ENCODE results near the gene SSH3.
"Not testable (repeated sequence)": the region's sequence is repeated elsewhere in the genome, so short reads cannot be mapped to it uniquely, and the experiment has no call there.

SSH3 gene

DNA sequence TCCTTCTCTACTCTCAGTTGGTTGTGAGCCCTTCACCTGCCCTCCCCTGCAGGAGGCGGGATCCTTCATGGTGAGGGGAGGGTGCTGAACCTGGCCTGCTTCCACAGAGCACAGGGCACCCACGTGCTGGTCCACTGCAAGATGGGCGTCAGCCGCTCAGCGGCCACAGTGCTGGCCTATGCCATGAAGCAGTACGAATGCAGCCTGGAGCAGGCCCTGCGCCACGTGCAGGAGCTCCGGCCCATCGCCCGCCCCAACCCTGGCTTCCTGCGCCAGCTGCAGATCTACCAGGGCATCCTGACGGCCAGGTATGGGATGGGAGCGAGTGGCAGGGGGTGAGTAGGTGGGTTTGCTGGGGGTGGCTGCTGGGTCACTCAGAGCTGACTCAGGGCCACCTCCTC, 6.3 kb downstream of the SSH3 start:
- in situ Hi-C loops (cut with MboI; ENCODE audit: low sequenced_read_pairs) = no loop called here

DNA sequence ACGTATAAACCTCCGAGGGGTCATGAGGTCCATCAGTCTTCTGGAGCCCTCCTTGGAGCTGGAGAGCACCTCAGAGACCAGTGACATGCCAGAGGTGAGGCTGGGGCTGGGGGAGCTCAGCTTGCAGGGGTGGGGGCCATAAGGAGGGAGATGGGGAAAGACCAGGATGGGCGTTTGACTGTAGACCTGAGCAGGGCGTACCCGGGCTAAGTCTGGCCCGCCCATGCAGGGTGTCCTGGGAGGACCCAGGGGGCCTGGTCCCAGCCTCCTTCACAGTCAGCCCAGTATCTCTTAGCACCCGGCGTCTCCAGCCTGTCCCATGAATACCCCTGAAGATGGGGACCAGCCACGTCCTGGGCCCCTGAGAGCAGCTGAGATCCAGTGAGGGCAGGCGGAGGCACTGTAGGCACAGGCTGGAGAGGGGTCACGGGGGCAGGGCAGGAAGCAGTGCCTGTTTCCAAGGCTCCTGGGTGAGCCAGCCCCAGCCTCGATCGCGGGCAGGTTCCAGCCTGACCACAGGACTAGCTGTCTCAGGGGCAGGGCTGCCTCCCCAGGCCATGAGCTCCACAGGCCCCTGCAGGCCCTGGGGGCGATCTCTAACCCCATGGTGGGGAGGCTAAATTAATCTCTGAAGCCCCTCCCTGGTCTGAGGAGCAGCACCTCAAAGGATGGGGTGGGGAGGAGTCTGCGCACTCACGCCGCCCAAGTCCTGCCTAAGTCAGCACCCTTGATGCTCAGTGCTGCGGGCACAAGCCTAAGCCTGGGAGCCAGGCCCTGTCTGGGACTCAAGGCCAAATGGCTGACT, 7.1 kb downstream of the SSH3 start:
- in situ Hi-C loops (cut with MboI; ENCODE audit: low sequenced_read_pairs) = no loop called here

DNA sequence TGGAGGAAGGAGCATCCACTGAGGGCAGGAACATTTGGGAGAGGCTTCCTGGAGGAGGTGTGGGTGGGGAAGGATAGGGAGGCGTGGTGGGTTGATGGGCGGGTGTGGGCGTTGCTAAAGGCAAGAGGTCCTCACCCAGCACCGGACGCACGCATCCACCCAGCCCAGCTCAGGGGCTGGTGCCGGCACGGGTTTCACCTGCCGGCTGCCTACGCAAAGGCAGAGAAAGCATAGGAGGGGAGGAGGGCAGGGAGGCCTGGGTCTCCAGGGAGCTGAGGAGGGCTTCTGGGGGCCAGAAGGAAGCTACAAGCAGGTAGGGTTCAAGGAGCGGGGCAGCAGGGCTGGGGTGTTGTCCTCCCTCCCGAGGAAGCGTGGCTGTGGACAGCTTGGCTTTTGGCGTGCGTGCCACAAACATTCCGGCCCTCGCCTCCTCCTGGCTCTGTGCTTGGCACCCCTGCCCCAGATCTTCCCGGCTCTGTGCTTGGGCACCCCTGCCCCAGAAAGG, 7.8 kb downstream of the SSH3 start:
- in situ Hi-C loops (cut with MboI; ENCODE audit: low sequenced_read_pairs) = no loop called here

DNA sequence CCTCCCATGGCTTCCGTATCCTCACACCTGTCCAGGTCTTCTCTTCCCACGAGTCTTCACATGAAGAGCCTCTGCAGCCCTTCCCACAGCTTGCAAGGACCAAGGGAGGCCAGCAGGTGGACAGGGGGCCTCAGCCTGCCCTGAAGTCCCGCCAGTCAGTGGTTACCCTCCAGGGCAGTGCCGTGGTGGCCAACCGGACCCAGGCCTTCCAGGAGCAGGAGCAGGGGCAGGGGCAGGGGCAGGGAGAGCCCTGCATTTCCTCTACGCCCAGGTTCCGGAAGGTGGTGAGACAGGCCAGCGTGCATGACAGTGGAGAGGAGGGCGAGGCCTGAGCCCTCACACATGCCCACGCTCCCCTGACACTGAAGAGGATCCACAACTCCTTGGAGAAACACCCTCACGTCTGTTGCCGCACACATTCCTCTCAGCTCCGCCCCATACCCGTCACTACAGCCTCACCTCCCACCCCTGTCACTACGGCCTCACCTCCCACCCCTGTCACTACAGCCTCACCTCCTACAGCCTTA, 8.3 kb downstream of the SSH3 start:
- in situ Hi-C loops (cut with MboI; ENCODE audit: low sequenced_read_pairs) = no loop called here

DNA sequence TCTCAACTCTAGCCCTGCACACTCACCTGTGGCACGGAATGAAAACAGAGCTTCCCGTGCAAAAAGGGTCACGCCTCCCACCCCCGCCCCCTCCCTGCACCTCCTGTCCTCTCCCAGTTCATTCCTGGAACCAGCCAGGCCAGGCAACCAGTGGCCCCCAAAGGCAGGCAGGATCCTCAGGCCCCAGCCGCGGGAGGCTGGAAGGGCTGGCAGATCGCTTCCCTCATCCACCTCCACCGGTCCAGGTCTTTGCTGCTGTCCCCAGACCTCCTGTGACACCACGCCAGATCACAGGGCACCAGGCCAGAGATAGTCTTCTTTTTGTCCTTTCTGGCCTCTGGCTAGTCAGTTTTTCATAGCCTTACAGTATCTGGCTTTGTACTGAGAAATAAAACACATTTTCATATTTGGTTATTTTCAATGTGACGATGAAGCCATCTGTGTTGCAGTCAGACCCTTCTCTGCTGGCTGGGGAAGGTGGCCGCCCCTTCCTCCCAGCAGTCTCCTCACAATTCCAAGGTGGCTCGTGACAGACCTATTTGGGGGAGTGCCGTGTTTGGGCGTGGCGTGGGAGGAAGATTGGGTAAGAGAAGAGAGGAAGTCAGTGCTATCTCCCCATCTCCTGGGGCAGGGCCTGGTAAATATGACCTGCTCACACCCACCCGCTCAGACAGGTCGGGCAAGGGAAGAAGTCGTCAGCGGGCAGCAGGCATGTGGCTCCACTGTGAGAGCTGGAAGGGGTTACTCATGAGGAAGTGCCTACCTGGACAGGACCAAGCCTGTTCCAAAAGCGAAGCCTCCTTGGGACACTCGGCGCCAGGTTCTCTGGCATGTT, 9.1 kb downstream of the SSH3 start:
- in situ Hi-C loops (cut with MboI; ENCODE audit: low sequenced_read_pairs) = no loop called here

DNA sequence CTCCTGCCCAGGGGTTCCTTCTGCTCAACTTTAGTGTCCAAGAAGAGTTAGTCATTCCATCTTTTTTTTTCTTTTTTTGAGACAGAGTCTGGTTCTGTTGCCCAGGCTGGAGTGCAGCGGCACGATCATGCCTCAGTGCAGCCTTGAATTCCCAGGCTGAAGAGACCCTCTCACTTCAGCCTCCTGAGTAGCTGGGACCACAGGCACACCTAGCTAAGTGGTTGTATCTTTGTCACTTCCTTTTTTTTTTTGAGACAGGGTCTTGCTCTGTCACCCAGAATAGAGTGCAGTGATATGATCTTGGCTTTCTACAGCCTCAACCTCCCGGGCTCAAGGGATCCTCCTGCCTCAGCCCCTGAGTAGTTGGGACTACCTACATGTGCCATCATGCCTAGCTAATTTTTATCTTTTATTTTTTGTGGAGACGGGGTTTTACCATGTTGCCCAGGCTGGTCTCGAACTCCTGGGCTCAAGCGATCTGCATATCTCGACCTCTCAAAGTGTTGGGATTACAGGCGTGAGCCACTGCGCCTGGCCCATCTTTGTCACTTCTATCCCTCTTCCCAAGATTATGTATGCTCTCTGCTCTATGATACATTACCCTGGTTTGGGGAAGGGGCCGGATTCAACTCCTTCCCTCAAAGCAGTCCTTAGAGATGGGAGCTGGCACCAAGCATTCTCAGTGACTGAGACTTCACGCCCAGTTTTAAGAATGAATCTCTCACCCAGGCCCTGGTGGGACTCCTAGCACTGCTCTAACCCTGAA, 10.0 kb downstream of the SSH3 start:
- in situ Hi-C loops (cut with MboI; ENCODE audit: low sequenced_read_pairs) = no loop called here

DNA sequence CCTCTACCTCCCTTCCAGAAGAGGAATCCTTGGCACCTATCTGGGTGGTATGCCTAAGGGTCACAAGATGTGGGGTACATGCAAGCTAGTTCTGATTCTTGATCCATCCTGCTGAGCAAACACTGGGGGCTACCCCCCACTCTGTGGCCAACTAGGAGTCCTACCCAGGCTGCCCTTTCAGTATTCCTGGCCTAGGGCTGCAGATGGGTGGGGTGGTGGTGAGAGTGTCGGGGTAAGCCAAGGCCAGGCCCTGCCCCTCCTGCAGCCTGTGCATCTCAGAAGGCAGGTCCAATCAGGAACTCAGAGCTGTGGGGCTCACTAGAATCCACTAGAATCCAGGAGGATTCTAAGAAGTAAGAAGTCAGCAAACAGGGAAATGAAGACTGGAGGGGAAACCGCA, 10.9 kb downstream of the SSH3 start:
- in situ Hi-C loops (cut with MboI; ENCODE audit: low sequenced_read_pairs) = no loop called here

DNA sequence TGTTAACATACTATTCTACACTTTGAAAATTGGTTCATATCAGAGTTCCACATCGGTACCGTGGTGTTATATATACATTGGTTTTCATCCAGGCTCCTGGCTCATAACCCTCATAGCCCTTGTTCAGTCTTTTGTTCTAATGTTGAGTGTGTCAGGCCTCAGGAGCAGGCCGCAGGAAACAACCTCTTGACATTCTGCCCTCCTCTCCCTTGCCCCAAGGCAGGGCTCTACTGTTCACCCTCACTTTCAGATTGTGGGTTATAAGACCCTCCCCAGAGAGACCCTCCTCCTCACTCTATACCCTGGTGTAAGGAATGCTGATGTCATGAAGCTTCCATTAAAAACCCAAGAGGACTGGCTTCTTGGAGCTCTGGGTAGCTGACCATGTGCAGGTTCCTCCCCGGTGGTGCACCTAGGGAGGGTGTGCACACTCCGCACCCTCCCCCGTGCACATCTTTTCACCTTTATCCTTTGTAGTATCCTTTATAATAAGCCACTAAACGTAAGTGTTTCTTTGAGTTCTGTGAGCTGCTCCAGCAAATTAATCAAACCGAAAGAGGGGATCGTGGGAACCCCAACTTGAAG, 12.1 kb downstream of the SSH3 start:
- in situ Hi-C loops (cut with MboI; ENCODE audit: low sequenced_read_pairs) = no loop called here

DNA sequence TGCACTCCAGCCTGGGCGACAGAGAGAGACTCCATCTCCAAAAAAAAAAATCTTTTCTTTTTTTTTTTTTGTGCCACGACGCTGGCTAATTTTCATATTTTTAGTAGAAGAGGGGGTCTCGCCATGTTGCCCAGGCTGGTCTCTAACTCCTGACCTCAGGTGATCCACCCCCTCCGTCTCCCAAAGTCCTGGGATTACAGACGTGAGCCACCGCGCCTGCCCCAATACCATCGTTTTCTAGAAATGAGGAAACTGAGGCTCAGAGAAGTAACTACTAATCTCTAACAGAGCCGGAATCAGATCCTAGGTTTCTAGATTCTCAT, 13.5 kb downstream of the SSH3 start:
- in situ Hi-C loops (cut with MboI; ENCODE audit: low sequenced_read_pairs) = no loop called here

DNA sequence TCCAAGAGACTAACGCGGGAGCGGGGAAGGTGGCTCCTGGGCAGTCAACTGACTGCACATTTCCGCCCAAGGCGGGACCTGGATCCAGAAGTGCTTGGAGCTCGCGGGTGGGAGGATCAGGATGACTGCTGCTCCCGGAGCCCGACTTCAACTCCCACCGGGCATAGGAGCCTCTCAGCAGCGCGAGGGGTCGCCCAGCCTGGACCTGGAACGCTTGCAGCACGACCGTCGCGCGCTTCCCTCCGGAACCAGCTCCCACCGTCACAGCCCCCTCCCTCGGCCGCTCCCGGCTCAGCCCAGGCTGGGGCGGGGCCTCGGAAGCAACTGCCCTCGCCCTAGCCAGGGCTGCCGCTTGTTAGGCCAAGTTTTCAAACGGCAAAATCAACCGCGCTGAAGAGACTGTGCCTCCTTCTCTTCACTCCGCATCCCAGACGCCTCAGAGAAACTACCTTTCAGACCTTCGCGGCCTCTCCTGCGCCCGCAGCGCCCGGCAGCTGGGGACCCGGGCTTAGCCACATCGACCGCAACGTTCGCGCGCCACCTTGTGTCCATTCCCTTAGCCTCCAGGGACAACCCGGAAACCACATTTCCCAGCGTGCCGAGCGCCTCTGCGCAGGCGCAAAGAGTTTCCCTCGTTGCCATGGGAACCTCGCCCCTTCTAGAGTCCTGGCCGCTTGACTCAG, 14.0 kb downstream of the SSH3 start:
- in situ Hi-C loops (cut with MboI; ENCODE audit: low sequenced_read_pairs) = no loop called here

DNA sequence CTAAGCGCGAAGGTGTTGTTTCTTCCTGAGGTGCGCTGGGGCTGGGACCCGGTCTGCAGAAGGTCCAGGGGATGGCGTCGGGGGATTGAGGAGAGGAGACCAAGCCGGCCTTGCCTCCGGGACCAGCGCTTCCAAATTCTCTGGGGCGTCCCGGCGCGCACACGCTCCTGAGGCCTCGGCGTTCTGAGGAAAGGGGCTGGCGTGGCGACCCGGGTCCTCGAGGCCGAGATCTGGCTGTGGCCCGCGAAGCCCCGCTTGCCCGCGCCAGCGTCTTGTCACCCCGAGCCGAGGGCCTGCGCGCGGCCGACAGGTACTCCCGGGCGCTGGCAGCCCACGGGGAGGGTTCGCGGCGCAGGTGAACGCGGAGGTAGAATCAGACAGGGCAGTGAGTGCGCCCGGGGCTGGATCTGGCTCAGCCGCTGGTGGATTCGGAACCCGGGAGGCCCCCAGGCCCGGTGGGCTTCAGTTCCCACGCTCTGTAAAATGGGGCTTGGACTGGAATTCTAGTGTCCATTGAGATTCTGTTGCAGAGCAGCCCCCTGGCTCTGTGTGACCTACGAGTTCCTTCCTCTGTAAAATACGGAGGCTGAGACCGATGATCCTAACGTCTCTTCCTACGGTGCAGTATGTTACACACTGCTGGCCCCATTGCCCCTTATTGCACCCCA, 14.7 kb downstream of the SSH3 start:
- in situ Hi-C loops (cut with MboI; ENCODE audit: low sequenced_read_pairs) = no loop called here

DNA sequence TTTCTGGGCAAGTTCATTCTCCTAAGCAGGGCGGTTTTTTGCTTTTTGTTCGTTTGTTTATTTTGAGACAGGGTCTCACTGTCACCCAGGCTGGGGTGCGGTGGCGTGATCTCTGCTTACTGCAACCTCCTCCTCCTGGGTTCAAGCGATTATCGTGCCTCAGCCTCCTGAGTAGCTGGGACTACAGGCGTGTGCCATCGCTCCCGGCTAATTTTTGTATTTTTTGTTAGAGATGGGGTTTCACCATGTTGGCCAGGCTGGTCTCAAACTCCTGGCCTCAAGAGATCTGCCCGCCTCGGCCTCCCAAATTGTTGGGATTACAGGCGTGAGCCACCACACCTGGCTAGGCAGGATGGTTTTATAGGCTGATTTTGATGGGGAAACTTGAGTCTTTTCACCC, 15.5 kb downstream of the SSH3 start:
- in situ Hi-C loops (cut with MboI; ENCODE audit: low sequenced_read_pairs) = not testable (repeated sequence)

DNA sequence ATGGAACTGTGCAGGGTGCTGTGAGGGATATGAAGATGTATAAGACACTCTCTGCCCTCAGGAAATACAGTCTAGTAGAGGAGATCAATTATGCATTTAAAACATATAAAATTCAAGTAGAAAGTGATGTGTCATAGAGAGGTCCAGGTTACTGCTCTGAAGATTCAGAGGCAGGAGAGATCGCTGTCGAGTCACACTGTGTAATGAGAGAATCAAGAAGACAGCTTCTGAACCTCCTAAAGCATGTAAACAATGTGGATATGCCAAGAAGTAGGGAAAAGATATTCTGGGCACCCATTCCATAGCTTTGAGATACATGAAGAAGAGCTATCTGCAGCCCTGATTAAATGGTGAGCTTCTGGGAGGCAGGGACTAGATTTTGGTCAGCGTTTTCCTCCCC, 16.7 kb downstream of the SSH3 start:
- in situ Hi-C loops (cut with MboI; ENCODE audit: low sequenced_read_pairs) = loop anchor here (10.0 kb wide), 1 partner anchor 235 kb away; no protein-coding TSS in a partner anchor

DNA sequence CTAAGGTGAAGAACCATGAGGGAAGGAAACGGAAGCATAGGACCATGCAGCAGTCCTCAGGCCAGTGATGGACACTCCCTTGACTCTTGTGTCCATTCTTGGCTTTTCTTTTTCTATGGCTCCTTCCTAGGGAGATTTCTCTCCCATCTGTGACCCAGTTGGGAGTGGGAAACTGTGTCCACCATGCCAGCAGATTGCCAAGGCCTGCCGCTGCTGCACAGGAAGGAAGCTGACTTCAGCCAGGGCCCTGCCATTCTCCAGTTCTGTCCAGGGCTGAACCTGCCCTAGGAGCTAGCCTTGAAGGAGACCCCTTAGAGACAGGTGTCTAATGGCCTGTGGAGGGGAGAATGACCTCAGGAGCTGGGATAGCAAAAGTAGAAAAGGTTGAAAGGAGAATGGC, 17.4 kb downstream of the SSH3 start:
- in situ Hi-C loops (cut with MboI; ENCODE audit: low sequenced_read_pairs) = loop anchor here (10.0 kb wide), 1 partner anchor 236 kb away; no protein-coding TSS in a partner anchor

DNA sequence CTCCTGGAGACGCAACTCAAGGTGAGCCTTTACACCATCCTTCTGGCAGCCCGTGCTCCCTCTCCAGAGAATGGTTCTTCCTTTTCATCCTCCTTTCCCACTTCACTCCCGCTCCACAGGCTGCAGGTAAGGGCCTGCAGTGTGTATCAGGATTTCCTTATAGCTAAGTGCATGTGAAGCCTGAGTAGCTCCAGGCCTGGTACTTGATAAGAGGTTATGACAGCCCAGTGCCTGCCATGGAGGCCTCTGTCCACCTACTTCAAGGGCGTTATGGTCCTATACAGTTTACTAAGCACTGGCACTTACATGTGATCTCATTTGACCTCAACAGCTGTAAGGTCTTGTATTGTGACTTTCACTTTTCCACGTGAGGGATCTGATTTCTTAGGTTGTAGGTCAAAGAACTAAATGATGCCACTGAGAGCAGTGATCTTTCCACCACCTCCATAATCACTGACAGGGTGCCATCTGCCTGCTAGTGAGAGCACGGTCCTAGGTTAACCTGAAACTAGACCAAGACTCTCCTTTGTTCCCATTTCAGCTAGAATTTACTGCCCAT, 18.1 kb downstream of the SSH3 start:
- in situ Hi-C loops (cut with MboI; ENCODE audit: low sequenced_read_pairs) = loop anchor here (10.0 kb wide), 1 partner anchor 237 kb away; no protein-coding TSS in a partner anchor

DNA sequence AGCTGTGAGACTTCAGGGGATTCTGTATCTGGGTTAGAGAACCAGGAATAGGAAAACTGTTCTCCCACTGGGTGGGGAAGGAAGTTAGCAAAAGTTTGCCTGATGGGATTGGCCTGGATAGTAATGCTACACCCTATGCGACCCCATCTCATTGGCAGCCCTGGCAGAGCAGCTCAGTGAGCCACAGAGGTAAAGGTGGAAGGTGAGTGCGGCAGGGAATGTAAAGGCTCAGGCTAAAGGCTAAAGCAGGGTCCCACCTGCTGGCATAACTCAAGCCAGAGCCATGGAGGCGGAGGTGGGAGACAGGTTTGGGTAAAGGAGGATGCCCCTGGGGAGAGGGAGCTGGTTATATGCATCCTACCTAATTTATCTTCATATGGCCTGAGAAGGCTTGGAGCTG, 18.7 kb downstream of the SSH3 start:
- in situ Hi-C loops (cut with MboI; ENCODE audit: low sequenced_read_pairs) = loop anchor here (10.0 kb wide), 1 partner anchor 237 kb away; no protein-coding TSS in a partner anchor

DNA sequence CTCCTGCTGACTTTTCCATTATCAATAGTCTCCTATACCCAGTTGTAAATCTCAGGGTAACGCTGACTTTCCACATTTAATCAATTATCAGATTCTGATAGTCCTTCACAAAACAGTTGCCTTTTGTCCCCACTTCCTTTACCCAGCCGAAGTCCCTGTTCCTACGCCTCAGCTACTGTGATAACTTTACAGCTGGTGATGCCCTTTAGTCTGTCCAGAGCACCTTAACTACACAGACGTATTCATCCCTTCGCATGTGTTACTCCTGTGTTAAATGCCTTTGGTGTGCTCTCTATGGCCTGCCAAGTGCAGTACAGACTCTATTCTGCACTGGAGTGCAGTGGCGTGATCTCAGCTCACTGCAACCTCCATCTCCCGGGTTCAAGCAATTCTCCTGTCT, 20.2 kb downstream of the SSH3 start:
- in situ Hi-C loops (cut with MboI; ENCODE audit: low sequenced_read_pairs) = loop anchor here (10.0 kb wide), 1 partner anchor 239 kb away; no protein-coding TSS in a partner anchor

DNA sequence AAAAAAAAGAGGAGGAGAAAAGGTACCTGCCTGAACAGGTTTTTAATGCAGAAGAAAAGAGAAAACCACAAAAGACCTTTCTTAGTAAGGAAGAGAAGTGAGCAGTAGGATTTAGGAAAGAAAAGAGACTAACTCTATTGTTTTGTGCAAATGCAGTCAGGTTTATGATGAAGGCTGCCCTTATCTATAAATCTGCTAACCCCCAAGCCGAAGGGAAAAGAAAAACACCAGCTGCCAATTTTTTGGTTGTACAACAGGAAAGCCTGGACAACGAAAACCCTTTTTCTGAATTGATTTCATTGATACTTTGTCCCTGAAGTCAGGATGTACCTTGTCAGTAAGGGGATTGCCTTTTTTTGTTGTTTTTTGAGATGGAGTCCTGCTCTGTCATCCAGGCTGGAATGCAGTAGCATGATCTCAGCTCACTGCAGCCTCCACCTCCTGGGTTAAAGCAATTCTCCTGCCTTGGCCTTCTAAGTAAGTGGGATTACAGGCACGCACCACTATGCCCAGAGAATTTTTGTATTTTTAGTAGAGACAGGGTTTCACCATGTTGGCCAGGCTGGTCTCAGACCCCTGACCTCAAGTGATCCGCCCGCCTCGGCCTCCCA, 28.9 kb downstream of the SSH3 start:
- in situ Hi-C loops (cut with MboI; ENCODE audit: low sequenced_read_pairs) = no loop called here

DNA sequence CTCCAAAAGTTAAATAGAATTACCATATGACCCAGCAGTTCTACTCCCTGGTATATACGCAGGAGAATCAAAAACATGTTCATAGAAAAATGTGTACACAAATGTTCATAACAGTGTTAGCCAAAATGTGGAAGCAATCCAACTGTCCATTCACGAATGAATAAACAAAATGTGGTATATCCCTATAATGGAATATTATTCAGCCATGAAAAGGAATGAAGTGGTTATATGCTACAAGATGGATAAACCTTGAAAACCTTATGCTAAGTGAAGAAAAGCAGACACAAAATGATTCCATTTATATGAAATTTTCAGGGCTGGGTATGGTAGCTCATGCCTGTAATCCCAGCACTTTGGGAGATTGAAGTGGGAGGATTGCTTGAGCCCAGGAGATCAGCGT, 33.9 kb downstream of the SSH3 start:
- in situ Hi-C loops (cut with MboI; ENCODE audit: low sequenced_read_pairs) = no loop called here
